Left hindlimb (tissue), 1 donor: ENCODE measurements around the gene SLC4A1.
"Not testable (repeated sequence)": the region's sequence is repeated elsewhere in the genome, so short reads cannot be mapped to it uniquely, and the experiment has no call there.

Source experiments
- DNase-seq: peaks from one replicate; pipeline ENCODE4 v3.0.0-alpha.2; 2018

The SLC4A1 gene

GRCh38 chr17:44255915-44256314, 12.0 kb downstream of the SLC4A1 start:
- DNase-seq = no peak

GRCh38 chr17:44254361-44255095, 13.4 kb downstream of the SLC4A1 start:
- DNase-seq = peak; percentile 22

DNA sequence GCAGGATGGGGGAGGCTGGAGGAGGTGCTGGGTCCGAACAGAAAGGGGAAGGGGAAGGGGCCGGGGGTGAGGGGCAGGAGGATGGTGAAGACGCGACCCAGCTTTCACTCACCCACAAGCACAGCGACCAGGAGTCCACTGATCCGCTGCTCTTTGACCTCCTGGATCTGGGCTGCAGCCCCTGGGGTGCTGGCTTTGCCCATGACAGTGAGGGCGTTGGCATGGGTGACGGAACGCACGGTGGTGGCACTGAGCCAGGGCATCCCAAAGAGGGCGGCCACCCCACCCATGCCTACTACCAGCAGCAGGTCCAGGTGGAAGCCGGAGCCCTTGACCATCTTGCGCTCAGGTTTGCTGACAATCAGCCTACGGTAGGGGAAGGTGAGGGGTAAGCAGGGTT, 14.9 kb downstream of the SLC4A1 start:
- peak; percentile 23 for DNase-seq

DNA sequence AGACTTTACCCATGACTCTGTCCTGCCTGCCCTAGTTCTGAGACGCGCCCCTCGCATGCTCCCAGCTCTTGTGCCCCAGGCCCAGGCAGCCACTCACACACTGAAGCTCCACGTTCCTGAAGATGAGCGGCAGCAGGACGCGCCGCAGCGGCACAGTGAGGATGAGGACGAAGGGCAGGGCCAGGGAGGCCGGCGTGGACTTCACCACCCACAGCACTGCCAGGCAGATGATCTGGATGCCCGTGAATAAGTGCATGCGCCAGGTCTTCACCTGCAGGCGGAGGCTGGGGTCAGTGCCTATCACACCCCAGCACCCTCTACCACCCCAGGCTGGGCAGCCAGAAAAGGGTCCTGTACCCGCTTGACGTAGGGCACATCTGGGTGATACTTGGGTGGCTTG, 16.9 kb downstream of the SLC4A1 start:
- DNase-seq = peak; percentile 8

- DNase-seq = peak; percentile 3
Observed at GRCh38 chr17:44249501-44250246, 18.3 kb downstream of the SLC4A1 start.

GRCh38 chr17:44247876-44248736, 19.8 kb downstream of the SLC4A1 start:
- DNase-seq = peak; percentile 10

DNA sequence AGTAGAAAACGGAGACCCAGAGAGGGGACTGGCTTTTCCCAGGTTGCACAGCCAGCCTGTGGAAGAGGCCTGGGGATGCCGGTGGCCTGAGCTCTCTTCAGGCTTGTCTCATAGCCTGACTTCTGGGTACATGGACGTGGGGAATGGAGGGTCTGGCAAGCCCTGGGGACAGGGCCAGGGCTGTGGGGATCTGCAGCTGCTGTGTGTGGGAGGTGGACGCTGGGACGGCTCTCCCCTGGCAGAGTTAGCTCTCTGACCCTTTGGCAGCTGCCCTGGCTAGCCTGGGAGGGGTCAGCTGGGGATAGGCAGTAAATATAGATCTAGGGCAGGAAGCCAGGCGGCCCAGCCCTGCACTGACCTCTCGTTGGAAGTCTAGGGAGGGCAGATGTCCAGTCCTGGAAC, 20.5 kb downstream of the SLC4A1 start:
- peak; percentile 37 for DNase-seq

- DNase-seq = no peak
Observed at GRCh38 chr17:44241106-44241624, 26.8 kb downstream of the SLC4A1 start.

DNA sequence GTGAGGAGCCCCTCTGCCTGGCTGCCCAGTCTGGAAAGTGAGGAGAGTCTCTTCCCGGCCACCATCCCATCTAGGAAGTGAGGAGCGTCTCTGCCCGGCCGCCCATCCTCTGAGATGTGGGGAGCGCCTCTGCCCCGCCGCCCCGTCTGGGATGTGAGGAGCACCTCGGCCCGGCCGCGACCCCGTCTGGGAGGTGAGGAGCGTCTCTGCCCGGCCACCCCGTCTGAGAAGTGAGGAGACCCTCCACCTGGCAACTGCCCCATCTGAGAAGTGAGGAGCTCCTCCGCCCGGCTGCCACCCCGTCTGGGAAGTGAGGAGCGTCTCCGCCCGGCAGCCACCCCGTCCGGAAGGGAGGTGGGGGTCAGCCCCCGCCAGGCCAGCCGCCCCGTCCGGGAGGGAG, 30.0 kb downstream of the SLC4A1 start:
- DNase-seq = not testable (repeated sequence)

GRCh38 chr17:44236444-44236991, 31.4 kb downstream of the SLC4A1 start:
- no peak for DNase-seq

DNA sequence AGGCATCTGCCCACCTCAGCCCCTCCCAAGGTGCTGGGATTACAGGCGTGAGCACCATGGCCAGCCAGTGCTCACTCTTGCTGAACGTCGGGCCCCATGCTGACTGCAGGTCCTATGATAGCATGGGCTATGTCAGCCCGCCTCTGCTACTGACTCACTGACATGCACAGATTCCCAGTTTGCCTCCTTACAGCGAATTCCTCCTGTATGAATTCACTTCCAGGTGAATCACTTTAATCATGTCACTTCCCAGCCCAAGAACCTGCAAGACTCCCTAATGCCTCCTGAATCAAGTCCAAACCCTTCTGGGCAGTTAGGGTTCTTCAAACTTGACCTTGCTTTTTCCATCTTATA, 32.4 kb downstream of the SLC4A1 start:
- no peak for DNase-seq

DNA sequence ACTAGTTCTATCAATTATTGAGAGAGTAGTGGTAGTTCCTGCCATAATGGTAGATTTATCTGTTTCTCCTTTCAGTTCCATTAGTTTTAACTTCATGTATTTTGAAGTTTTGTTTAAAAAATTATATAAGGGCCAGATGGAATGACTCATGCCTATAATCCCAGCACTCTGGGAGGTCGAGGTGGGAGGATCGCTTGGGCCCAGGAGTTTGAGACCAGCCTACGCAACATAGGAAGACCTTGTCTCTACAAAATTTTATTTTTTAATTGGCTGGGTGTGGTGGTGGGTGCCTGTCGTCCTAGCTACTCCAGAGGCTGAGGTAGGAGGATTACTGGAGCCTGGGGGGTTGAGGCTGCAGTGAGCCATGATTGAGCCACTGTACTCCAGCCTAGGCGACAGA, 34.4 kb downstream of the SLC4A1 start:
- no peak for DNase-seq

GRCh38 chr17:44232061-44232460, 35.9 kb downstream of the SLC4A1 start:
- DNase-seq = no peak

DNA sequence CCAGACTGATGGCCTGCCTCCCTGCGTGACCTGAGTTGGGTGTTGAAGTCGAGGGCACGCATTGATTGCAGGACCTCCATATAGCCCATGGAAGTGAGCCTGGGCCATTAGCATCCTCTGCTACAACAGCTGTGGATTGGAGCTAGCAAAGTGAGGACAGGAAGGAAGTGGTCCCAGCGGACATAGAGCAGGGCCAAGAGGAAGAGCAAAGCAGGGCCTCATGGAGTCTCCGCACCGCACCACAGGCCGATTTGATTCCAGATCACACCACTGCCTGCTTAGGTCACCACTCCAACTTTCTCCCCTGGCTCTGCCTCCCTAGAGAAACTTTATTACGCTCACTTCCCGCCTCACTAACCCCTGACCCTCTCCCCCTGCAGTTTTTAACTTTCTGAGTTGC, 37.8 kb downstream of the SLC4A1 start:
- DNase-seq = no peak

- no peak for DNase-seq
Observed at GRCh38 chr17:44229090-44229489, 38.8 kb downstream of the SLC4A1 start.

- peak; percentile 64 for DNase-seq
Observed at GRCh38 chr17:44223541-44224071, 44.3 kb downstream of the SLC4A1 start.

DNA sequence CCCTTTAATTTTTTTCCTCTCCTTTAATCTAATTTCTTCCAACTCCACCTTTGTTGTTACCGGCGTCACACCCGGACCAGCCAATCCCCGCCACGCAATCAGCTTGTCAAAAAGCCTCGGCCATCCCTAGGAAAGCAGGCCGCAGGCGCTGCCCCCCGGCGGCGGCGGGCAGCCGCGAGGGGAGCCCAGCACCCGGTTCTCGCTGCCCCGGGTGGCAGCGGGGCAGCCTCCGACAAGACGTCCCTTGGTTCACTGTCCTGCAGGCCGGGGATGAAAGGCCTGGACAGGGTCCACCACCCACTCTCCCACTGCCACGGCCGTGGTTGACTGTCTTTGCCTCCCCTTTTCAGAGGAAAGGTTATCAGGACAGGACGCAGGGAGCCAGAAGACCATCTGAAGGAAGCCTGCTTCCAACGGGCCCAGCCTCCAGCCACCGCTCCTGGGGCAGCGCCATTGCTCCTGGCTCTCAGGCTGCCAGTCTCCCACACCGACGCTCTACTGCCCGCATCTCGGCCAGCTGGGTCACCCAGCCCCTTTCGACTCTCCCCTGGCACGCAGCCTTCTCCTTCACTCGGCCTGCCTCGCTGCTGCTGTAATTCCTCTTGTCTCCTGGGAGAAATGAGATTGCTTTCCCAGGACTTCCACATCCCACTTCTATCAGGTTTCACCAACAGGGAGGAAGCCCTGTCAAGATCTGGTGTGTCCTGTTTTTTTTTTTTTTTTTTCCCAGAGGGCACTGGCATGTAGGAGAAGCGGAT, 45.6 kb downstream of the SLC4A1 start:
- DNase-seq = peak; percentile 76

- peak; percentile 57 for DNase-seq
Observed at GRCh38 chr17:44221862-44222111, 46.1 kb downstream of the SLC4A1 start.

DNA sequence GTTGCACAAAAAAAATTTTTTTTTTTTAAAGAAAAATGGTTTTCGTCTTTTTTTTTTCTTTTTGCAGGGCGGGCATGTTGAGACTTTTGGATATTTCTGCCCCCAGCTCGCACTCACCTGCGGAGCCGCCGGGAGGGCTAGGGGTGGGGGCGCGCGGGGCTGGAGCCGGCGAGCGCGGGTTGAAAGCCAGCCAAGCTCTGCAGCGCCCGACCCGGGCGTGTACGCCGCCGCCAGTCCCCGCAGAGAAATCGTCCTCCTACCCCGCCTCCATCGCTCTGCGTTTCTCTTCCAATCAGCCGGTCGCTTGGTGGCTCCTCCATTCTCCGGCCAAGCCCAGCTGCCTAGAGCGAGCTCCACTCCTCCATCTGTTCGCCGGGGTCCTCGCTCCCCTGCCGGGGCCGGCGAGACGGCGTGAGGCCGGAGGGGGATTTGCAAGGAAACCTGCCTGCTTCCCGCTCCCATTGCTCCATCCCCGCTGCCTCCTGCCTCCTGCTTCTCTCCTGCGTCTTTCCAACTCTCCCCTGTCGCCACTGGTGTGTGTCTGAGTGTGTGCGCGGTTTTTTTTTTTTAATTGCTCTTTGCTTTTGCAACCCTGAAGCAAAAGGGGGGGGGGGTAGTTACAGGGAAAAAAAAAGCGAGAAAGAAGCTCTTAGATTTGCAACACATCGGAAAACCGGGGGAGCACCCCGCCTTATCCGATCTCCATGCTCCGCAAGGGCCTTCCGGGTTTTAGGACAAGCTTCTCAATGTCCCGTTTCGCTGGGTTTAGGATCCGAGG, 46.7 kb downstream of the SLC4A1 start:
- peak; percentile 89 for DNase-seq

GRCh38 chr17:44220213-44221083, 47.5 kb downstream of the SLC4A1 start:
- DNase-seq = peak; percentile 75
